Measurements from ENCODE around the gene HBEGF.

Gene HBEGF

GRCh38 chr5:140292212-140293036 is 54.0 kb downstream of the HBEGF start:
- TF ChIP-seq, protein P1, sequence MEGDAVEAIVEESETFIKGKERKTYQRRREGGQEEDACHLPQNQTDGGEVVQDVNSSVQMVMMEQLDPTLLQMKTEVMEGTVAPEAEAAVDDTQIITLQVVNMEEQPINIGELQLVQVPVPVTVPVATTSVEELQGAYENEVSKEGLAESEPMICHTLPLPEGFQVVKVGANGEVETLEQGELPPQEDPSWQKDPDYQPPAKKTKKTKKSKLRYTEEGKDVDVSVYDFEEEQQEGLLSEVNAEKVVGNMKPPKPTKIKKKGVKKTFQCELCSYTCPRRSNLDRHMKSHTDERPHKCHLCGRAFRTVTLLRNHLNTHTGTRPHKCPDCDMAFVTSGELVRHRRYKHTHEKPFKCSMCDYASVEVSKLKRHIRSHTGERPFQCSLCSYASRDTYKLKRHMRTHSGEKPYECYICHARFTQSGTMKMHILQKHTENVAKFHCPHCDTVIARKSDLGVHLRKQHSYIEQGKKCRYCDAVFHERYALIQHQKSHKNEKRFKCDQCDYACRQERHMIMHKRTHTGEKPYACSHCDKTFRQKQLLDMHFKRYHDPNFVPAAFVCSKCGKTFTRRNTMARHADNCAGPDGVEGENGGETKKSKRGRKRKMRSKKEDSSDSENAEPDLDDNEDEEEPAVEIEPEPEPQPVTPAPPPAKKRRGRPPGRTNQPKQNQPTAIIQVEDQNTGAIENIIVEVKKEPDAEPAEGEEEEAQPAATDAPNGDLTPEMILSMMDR (IDR thresholded peaks at IDR 0.05) = no peak

- TF ChIP-seq, protein P1 (IDR thresholded peaks at IDR 0.05) = no peak
Measured at GRCh38 chr5:140287801-140288521, 58.4 kb downstream of the HBEGF start.

GRCh38 chr5:140286424-140286823 is 60.0 kb downstream of the HBEGF start:
- TF ChIP-seq, protein P1 (IDR thresholded peaks at IDR 0.05) = no peak

GRCh38 chr5:140284013-140284412 is 62.4 kb downstream of the HBEGF start:
- TF ChIP-seq, protein P1 (IDR thresholded peaks at IDR 0.05) = no peak

Measured in LNCAP (cell line).